Endothelial cell of umbilical vein (primary cell): ENCODE results near the gene GFAP. TPM values are rescaled to one million over a fixed set of nuclear protein-coding genes. Genes with fewer than 3 reads are reported as not detected.

Experiments
- BruUV-seq: library from RNA; stranded (reverse); fragments of 400-500 nt; replicated peaks from 2 replicates; lab custom pipeline; 2021; lab: Mats Ljungman, UMichigan
- CTCF ChIA-PET: fragments of 300-600, 350-600 bp; sonication (Branson Sonifier 250); formaldehyde crosslinking; loops from one replicate; lab custom pipeline; 2021; ENCODE audit warnings: antibody characterized with exemption, inconsistent platforms; lab: Charles Lee
- POLR2A ChIA-PET: fragments of 300-600, 350-600 bp; sonication (Branson Sonifier 250); formaldehyde crosslinking; loops from one replicate; lab custom pipeline; 2021; ENCODE audit warnings: antibody characterized with exemption, inconsistent platforms; lab: Charles Lee
- DNase-seq: peaks from one replicate; pipeline ENCODE4 v3.0.0-alpha.2; 2011; ENCODE audit warnings: low read depth, low spot score
- FAIRE-seq: peaks from 2 replicates; lab custom pipeline; 2011; peaks lifted over from hg19 to GRCh38; lab: Jason Lieb, UNC
- H2AFZ ChIP-seq: 2 replicates; pipeline ENCODE4 v1.6.0; 2012; ENCODE audit warnings: low read depth, low read length, control low read depth, inconsistent platforms
- H3K27ac ChIP-seq: 2 replicates; pipeline ENCODE4 v1.5.1; 2011; ENCODE audit warnings: low read depth, mild to moderate bottlenecking, control low read depth, low read length, moderate library complexity; ENCODE audit not compliant: insufficient read depth
- H3K27me3 ChIP-seq, 2 experiments: 2 replicates each; pipeline versions ENCODE4 v1.6.0 to v1.6.1; 2011; ENCODE audit warnings: low read length in 2 of 2, mixed read lengths in 1 of 2; ENCODE audit not compliant: control insufficient read depth in 2 of 2, insufficient read depth in 2 of 2
- H3K36me3 ChIP-seq, 2 experiments: 2 replicates in 1 of 2; 3 replicates in 1 of 2; pipeline ENCODE4 v1.5.1; 2011; ENCODE audit warnings: low read length in 2 of 2, mild to moderate bottlenecking in 1 of 2, moderate library complexity in 1 of 2; ENCODE audit not compliant: control insufficient read depth in 2 of 2, insufficient read depth in 2 of 2; ENCODE audit errors: extremely low read depth in 1 of 2
- H3K4me1 ChIP-seq: 3 replicates; pipeline ENCODE4 v1.5.1; 2011; ENCODE audit warnings: mild to moderate bottlenecking, low read length; ENCODE audit not compliant: control insufficient read depth, insufficient read depth; ENCODE audit errors: extremely low read depth
- H3K4me2 ChIP-seq: 2 replicates; pipeline ENCODE4 v1.6.1; 2011; ENCODE audit warnings: low read length, control low read depth, mixed read lengths; ENCODE audit not compliant: insufficient read depth
- H3K4me3 ChIP-seq, 3 experiments: fragments of 200-600 bp in 1 of 3; sonication (generic), shearing (Covaris generic) in 1 of 3; replicated peaks in 1 of 3; 2 replicates each; pipeline ENCODE4 v1.5.1; 2011 to 2016; ENCODE audit warnings: control low read depth in 3 of 3, low read length in 3 of 3, mild to moderate bottlenecking in 2 of 3, inconsistent platforms in 1 of 3, low read depth in 1 of 3, moderate library complexity in 1 of 3; ENCODE audit not compliant: insufficient read depth in 1 of 3
- H3K79me2 ChIP-seq: 2 replicates; pipeline ENCODE4 v1.6.0; 2012; ENCODE audit warnings: low read length, inconsistent platforms; ENCODE audit not compliant: control insufficient read depth, insufficient read depth
- H3K9ac ChIP-seq: replicated peaks from 2 replicates; pipeline ENCODE3; 2011; ENCODE audit warnings: low read length, control low read depth; ENCODE audit not compliant: insufficient read depth; ENCODE audit errors: extremely low read depth
- H3K9me1 ChIP-seq: replicated peaks from 3 replicates; pipeline ENCODE4 v1.6.0; 2011; ENCODE audit warnings: mild to moderate bottlenecking, low read length; ENCODE audit not compliant: control insufficient read depth, insufficient read depth; ENCODE audit errors: extremely low read depth
- H3K9me3 ChIP-seq: replicated peaks from 2 replicates; pipeline ENCODE4 v1.5.1; 2012; ENCODE audit warnings: low read length, inconsistent platforms; ENCODE audit not compliant: control insufficient read depth, insufficient read depth
- H4K20me1 ChIP-seq: replicated peaks from 2 replicates; pipeline ENCODE3; 2011; ENCODE audit warnings: mild to moderate bottlenecking, low read length; ENCODE audit not compliant: control insufficient read depth, insufficient read depth; ENCODE audit errors: extremely low read depth
- EZH2 ChIP-seq: IDR thresholded peaks from 2 replicates; pipeline ENCODE4 v1.6.1; 2012; ENCODE audit warnings: borderline replicate concordance, low read depth, mild to moderate bottlenecking, moderate library complexity, low read length, inconsistent platforms; ENCODE audit not compliant: severe bottlenecking
- FOS ChIP-seq: IDR thresholded peaks from 2 replicates; pipeline ENCODE4 v1.6.1; 2011; ENCODE audit warnings: mild to moderate bottlenecking, low read length, moderate library complexity, borderline replicate concordance; ENCODE audit not compliant: insufficient read depth
- GATA2 ChIP-seq: IDR thresholded peaks from 2 replicates; pipeline ENCODE4 v1.7.0; 2011; ENCODE audit warnings: low read depth, mild to moderate bottlenecking, moderate library complexity, mixed read lengths, low read length; ENCODE audit not compliant: insufficient read length, insufficient read depth
- JUN ChIP-seq: IDR thresholded peaks from 2 replicates; pipeline ENCODE4 v1.6.1; 2011; ENCODE audit warnings: borderline replicate concordance, low read depth; ENCODE audit not compliant: insufficient read length, insufficient read depth
- MYC ChIP-seq: IDR thresholded peaks from one replicate; pipeline ENCODE4 v1.6.1; 2011; ENCODE audit warnings: mild to moderate bottlenecking, low read depth, low read length
- POLR2A ChIP-seq: IDR thresholded peaks from 2 replicates; pipeline ENCODE4 v1.6.1; 2012; ENCODE audit warnings: low read depth, mild to moderate bottlenecking, control low read depth, low read length
- POLR2AphosphoS5 ChIP-seq: IDR thresholded peaks from 2 replicates; pipeline ENCODE4 v1.6.1; 2012; ENCODE audit warnings: low read depth, mild to moderate bottlenecking, control low read depth, low read length, moderate library complexity; ENCODE audit not compliant: insufficient read depth
- dilution Hi-C: fragments of 300-500 bp; cut with MboI; formaldehyde crosslinking; loops from one replicate; pipeline ENCODE4 v1.15.0; 2019; ENCODE audit warnings: low sequenced_read_pairs; ENCODE audit not compliant: extremely low pct_ligation_motif_present
- intact Hi-C: fragments of 100-400 bp; cut with micrococcal nuclease; formaldehyde crosslinking; loops from one replicate; pipeline ENCODE4 v1.10.0; 2022
- polyA plus RNA-seq, 4 experiments: library from polyadenylated mRNA; depleted of rRNA in 3 of 4; stranded (reverse) in 3 of 4; unstranded in 1 of 4; fragments of >200 nt; gene quantifications; 2 replicates each; pipeline versions ENCODE4 v1.2.1 to v1.2.3, GENCODE V29; 2011 to 2012; ENCODE audit warnings: missing spikeins in 1 of 4
- total RNA-seq: library from RNA; stranded (reverse); gene quantifications from 2 replicates; pipeline ENCODE4 v1.2.3, GENCODE V29; 2021
- TF ChIP-seq, protein P1 (sequence below): IDR thresholded peaks from 2 replicates; pipeline ENCODE4 v1.6.1; 2011; ENCODE audit not compliant: insufficient read depth, insufficient read length
- TF ChIP-seq, protein P2 (sequence below), 2 donors: IDR thresholded peaks; 1 replicate in 1 of 2; 2 replicates in 1 of 2; pipeline ENCODE4 v1.5.1; 2011; ENCODE audit warnings: low read length in 2 of 2, mild to moderate bottlenecking in 2 of 2, moderate library complexity in 2 of 2, control low read depth in 1 of 2, inconsistent platforms in 1 of 2, low read depth in 1 of 2; ENCODE audit not compliant: insufficient read depth in 1 of 2; ENCODE audit errors: extremely low read depth in 1 of 2

GFAP gene
- total and polyA plus RNA-seq, 2 donors (not counting 3 experiments of a cell fraction or from before 2014, with no cell fraction given) = 0.07 to 0.42 TPM

DNA sequence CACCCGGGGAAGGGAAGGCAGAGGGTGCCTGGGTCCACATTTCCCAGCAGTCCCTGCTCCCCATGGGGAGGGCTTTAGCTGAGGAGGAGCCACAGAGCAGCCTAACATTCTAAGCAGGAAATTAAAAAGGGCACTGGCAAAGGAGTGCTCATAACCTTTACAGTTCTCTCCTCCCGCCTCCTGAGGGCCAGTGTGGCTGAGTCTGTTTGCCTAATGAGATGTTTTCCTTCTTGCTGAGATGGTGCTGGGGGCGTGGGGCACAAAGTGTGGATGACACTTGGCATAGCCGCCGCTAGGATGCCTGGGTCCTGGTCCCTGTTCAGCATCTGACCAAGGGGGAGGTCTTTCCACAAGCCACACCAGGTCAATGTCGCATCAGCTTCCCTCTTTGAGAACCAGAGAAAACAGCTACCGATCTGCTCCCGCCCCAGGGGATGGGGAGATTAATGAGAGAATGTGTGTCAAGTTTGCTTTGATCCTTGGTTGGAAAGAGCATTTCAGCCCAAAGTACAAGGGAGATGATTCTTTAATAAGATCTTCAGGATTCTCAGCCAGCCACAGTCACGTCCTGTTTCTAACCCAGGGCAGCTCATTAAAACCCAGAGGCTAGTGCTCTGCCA is 26.5 kb upstream of the GFAP start:
- Histone ChIP-seq H3K9ac (no peak overlapping the region), H3K4me3 (no peak overlapping the region), H3K4me1 (peaks cover 5% of the 10 kb centered on the region), H3K9me1 (no peaks in the 10 kb centered on the region), H3K27me3 (no peaks in the 10 kb centered on the region), H3K27ac (no peak overlapping the region), H3K36me3 (no peaks in the 10 kb centered on the region), H4K20me1 (no peaks in the 10 kb centered on the region), H3K79me2 (peaks cover 94% of the 10 kb centered on the region), H2AFZ (no peak overlapping the region), H3K4me2 (no peak overlapping the region), H3K9me3 (no peaks in the 10 kb centered on the region)
- POLR2A ChIA-PET = no interaction called here
- dilution Hi-C loops = no loop called here
- CTCF ChIA-PET = interaction anchor here (0.9 to 3.0 kb wide), 2 partner anchors 22 to 79 kb away, joined by 3 to 13 read pairs; no protein-coding TSS in a partner anchor
- FAIRE-seq = no peak
- BruUV-seq = no TSS peak
- no peak for TF ChIP-seq MYC
- no peak for TF ChIP-seq POLR2AphosphoS5
- TF ChIP-seq, protein P1, sequence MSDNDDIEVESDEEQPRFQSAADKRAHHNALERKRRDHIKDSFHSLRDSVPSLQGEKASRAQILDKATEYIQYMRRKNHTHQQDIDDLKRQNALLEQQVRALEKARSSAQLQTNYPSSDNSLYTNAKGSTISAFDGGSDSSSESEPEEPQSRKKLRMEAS = no peak
- no peak for TF ChIP-seq JUN
- TF ChIP-seq, protein P2, sequence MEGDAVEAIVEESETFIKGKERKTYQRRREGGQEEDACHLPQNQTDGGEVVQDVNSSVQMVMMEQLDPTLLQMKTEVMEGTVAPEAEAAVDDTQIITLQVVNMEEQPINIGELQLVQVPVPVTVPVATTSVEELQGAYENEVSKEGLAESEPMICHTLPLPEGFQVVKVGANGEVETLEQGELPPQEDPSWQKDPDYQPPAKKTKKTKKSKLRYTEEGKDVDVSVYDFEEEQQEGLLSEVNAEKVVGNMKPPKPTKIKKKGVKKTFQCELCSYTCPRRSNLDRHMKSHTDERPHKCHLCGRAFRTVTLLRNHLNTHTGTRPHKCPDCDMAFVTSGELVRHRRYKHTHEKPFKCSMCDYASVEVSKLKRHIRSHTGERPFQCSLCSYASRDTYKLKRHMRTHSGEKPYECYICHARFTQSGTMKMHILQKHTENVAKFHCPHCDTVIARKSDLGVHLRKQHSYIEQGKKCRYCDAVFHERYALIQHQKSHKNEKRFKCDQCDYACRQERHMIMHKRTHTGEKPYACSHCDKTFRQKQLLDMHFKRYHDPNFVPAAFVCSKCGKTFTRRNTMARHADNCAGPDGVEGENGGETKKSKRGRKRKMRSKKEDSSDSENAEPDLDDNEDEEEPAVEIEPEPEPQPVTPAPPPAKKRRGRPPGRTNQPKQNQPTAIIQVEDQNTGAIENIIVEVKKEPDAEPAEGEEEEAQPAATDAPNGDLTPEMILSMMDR (IDR thresholded peaks at IDR 0.05; ENCODE audit: extremely low read depth in 1 of 2, insufficient read depth in 1 of 2, low read depth in 1 of 2, low read length in 2 of 2) = no peak
- no peak for TF ChIP-seq EZH2
- TF ChIP-seq POLR2A = no peak
- TF ChIP-seq FOS = no peak
- no peak for TF ChIP-seq GATA2
- intact Hi-C loops = no loop called here
- DNase-seq = no peak
